ENCODE data around the gene SNAP47.

The SNAP47 gene

GRCh38 chr1:227718932-227719331 is 16.3 kb upstream of the SNAP47 start:
- no peaks in the 10 kb centered on the region; the same call in 1 of the 2 replicates for H3K9me3 ChIP-seq (ENCODE audit: insufficient read depth, low read depth, low read length)
- no peak overlapping the region for H3K4me3 ChIP-seq (ENCODE audit: low read length, poor library complexity, severe bottlenecking)
- no peaks in the 10 kb centered on the region for H3K4me1 ChIP-seq (ENCODE audit: insufficient read depth, low read length, poor library complexity, severe bottlenecking)
- H3K9ac ChIP-seq (ENCODE audit: low read depth, low read length, poor library complexity, severe bottlenecking): no peak overlapping the region
- H3K4me2 ChIP-seq (ENCODE audit: low read depth, low read length, poor library complexity, severe bottlenecking): no peak overlapping the region
- no peaks in the 10 kb centered on the region for H3K9me2 ChIP-seq (replicated peaks; ENCODE audit: low read depth, low read length)
- H4K20me1 ChIP-seq (ENCODE audit: insufficient read depth, low read length, poor library complexity, severe bottlenecking): no peaks in the 10 kb centered on the region
- H3K27me3 ChIP-seq (ENCODE audit: insufficient read depth, low read length, poor library complexity, severe bottlenecking): no peaks in the 10 kb centered on the region
- no peaks in the 10 kb centered on the region for H3K36me3 ChIP-seq (ENCODE audit: insufficient read depth, low read length)
- no peaks in the 10 kb centered on the region for H3K79me2 ChIP-seq (ENCODE audit: insufficient read depth, low read length)
- H3F3A ChIP-seq (ENCODE audit: low read depth): no peaks in the 10 kb centered on the region
- no peak overlapping the region for H2AFZ ChIP-seq (ENCODE audit: low read length)
- TF ChIP-seq EZH2phosphoT487 (IDR thresholded peaks at IDR 0.05; ENCODE audit: borderline replicate concordance) (no peak), CTCF (conservative IDR thresholded peaks at IDR 0.05; ENCODE audit: low read length) (no peak)

- Histone ChIP-seq H3K9me3 (ENCODE audit: insufficient read depth, low read depth, low read length) (no peaks in the 10 kb centered on the region; the same call in 1 of the 2 replicates), H3K79me2 (ENCODE audit: insufficient read depth, low read length) (no peaks in the 10 kb centered on the region), H3K4me3 (ENCODE audit: low read length, poor library complexity, severe bottlenecking) (no peak overlapping the region), H4K20me1 (ENCODE audit: insufficient read depth, low read length, poor library complexity, severe bottlenecking) (no peaks in the 10 kb centered on the region), H3K4me2 (ENCODE audit: low read depth, low read length, poor library complexity, severe bottlenecking) (no peak overlapping the region), H3K9me2 (replicated peaks; ENCODE audit: low read depth, low read length) (no peaks in the 10 kb centered on the region), H3K27me3 (ENCODE audit: insufficient read depth, low read length, poor library complexity, severe bottlenecking) (no peaks in the 10 kb centered on the region), H3F3A (ENCODE audit: low read depth) (no peaks in the 10 kb centered on the region), H3K4me1 (ENCODE audit: insufficient read depth, low read length, poor library complexity, severe bottlenecking) (no peaks in the 10 kb centered on the region), H3K9ac (ENCODE audit: low read depth, low read length, poor library complexity, severe bottlenecking) (no peak overlapping the region), H2AFZ (ENCODE audit: low read length) (no peak overlapping the region), H3K36me3 (ENCODE audit: insufficient read depth, low read length) (no peaks in the 10 kb centered on the region)
- TF ChIP-seq EZH2phosphoT487 (IDR thresholded peaks at IDR 0.05; ENCODE audit: borderline replicate concordance): no peak
- no peak for TF ChIP-seq CTCF (conservative IDR thresholded peaks at IDR 0.05; ENCODE audit: low read length)
These were observed 11.8 kb upstream of the SNAP47 start for GRCh38 chr1:227723474-227723873.

GRCh38 chr1:227725046-227725445 is 10.2 kb upstream of the SNAP47 start:
- Histone ChIP-seq H3K4me3 (ENCODE audit: low read length, poor library complexity, severe bottlenecking) (no peak overlapping the region), H3K9me3 (ENCODE audit: insufficient read depth, low read depth, low read length) (no peaks in the 10 kb centered on the region; the same call in 1 of the 2 replicates), H3K4me2 (ENCODE audit: low read depth, low read length, poor library complexity, severe bottlenecking) (no peak overlapping the region), H3K4me1 (ENCODE audit: insufficient read depth, low read length, poor library complexity, severe bottlenecking) (peaks cover 7% of the 10 kb centered on the region), H3F3A (ENCODE audit: low read depth) (no peaks in the 10 kb centered on the region), H3K9ac (ENCODE audit: low read depth, low read length, poor library complexity, severe bottlenecking) (no peak overlapping the region), H4K20me1 (ENCODE audit: insufficient read depth, low read length, poor library complexity, severe bottlenecking) (no peaks in the 10 kb centered on the region), H3K27me3 (ENCODE audit: insufficient read depth, low read length, poor library complexity, severe bottlenecking) (no peaks in the 10 kb centered on the region), H3K9me2 (replicated peaks; ENCODE audit: low read depth, low read length) (no peaks in the 10 kb centered on the region), H3K79me2 (ENCODE audit: insufficient read depth, low read length) (no peaks in the 10 kb centered on the region), H3K36me3 (ENCODE audit: insufficient read depth, low read length) (no peaks in the 10 kb centered on the region), H2AFZ (ENCODE audit: low read length) (no peak overlapping the region)
- TF ChIP-seq CTCF (conservative IDR thresholded peaks at IDR 0.05; ENCODE audit: low read length): no peak
- no peak for TF ChIP-seq EZH2phosphoT487 (IDR thresholded peaks at IDR 0.05; ENCODE audit: borderline replicate concordance)

Measured in Loucy (cell line).